Glomerular visceral epithelial cell (primary cell): ENCODE data around the gene BNC1.
A peak's percentile ranks its signal among the peaks of the same experiment; 100 is the strongest.

Experiments used
- DNase-seq: peaks from one replicate; pipeline ENCODE4 v3.0.0-alpha.2; 2016; ENCODE audit errors: extremely low spot score

Gene BNC1, protein sequence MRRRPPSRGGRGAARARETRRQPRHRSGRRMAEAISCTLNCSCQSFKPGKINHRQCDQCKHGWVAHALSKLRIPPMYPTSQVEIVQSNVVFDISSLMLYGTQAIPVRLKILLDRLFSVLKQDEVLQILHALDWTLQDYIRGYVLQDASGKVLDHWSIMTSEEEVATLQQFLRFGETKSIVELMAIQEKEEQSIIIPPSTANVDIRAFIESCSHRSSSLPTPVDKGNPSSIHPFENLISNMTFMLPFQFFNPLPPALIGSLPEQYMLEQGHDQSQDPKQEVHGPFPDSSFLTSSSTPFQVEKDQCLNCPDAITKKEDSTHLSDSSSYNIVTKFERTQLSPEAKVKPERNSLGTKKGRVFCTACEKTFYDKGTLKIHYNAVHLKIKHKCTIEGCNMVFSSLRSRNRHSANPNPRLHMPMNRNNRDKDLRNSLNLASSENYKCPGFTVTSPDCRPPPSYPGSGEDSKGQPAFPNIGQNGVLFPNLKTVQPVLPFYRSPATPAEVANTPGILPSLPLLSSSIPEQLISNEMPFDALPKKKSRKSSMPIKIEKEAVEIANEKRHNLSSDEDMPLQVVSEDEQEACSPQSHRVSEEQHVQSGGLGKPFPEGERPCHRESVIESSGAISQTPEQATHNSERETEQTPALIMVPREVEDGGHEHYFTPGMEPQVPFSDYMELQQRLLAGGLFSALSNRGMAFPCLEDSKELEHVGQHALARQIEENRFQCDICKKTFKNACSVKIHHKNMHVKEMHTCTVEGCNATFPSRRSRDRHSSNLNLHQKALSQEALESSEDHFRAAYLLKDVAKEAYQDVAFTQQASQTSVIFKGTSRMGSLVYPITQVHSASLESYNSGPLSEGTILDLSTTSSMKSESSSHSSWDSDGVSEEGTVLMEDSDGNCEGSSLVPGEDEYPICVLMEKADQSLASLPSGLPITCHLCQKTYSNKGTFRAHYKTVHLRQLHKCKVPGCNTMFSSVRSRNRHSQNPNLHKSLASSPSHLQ

DNA sequence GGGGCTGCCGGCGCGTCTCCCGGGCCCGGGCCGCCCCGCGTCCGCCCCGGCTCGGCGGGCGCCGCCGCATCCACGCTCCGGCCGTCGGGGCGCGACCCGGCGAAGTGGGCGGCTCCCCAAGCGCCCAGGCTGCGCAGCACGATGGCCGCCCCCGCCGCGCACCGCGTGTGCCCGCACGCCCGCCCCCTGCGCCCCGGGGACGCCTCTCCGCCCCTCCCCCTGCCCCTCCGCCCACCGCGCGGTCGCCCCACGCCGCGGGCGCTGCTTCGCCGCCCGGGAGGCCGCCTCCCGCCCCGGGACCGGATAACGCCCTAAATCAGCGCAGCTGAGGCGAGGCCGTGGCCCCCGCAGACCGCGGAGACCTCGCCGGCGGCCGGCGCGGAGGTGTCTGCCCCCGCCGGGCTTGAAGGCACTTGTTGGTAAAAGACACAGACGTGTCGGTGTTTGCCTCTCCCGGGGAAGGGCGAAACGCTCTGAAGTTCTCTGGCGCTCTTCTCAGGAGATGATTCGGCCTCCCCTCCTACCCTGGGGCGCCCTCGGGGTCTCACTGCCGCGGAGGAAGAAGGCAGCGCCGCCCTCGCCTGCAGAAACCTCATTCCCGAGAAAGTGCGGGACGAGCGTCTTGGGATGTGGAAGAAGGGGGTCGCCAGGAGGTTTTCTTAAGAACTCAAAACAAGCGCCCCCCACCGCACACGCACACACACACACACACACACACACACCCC, at the start of gene BNC1:
BNC1 (minus strand) TSS at position 106 of the 725 bp plus-strand sequence; CDS start at position 70, 36 bp downstream.
- peak; percentile 62 for DNase-seq

DNA sequence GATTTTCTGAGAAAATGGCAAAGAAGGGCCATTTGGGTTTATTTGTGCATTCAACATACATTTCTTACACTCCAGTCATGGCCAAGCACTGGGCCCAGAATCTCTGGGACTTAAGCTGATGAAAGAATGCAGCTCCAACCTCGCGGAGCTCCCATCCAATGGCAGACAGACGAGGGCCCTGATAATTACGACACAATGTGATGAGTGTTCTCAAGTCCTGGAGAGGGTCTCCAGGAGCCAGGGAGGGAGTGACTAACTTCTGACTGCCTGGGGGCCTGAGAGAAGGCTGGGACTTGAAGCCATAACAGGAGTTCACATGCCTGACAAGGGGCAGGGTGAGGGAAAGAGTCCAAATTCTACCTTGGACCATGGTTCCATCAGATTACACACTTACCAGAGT, 42.6 kb upstream of the BNC1 start:
- no peak for DNase-seq

DNA sequence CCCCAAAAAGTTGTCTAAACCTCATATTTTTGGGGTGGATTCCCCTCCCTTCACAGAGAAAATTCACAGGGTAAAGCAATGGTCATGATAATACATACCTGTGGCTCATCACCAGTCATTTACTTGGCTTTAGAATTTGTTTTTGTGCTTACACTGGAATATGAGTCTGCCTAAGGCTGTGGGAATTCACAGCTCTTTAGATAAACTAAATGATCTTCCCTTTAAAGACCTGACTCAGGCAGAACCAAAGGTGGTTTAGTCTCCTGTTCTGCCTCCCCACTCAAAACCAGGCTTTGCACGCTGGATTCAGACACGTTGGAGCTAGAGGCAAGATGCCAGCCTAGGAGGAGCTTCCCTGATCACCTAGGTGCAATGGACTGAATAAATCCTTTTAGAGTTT, 40.3 kb upstream of the BNC1 start:
- no peak for DNase-seq

DNA sequence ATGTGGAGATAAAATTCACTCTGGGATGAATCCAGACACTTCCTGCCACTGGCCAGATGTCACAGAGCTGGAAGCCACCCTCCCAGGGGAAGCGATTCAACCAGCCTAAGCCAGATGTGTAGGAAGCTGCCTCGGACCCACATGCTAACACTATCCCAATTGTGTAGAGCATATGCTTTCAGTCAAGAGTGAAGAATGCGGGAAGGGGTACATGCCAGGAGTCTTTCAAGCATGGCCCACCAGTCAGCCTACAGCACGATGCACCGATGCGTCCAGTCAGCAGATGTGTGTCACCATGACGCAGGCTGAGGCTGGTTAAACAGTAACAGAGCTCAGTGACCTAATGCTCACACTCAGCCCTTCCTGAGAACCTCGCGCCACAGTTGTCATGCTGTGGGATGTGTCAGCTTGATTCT, 38.8 kb upstream of the BNC1 start:
- DNase-seq = peak; percentile 99

DNA sequence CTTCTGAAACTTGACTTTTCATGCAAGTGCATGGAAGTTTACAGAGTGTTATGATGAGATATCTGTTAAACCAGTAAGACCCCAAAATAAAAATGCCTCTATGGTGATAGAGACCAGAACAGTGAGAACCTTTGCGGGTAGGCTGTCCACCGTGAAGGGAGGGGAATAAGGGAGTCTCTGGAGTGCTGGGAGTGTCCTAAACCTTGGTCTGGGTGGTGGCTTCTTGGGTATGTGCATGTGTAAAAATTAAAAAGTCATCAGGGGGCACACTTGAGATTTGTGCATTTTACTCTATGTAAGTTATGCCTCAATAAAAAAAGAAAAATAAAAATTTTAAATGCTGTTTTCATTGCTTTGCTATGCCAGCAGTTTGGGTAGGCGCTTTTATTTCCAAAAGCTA, 38.2 kb upstream of the BNC1 start:
- DNase-seq = no peak

DNA sequence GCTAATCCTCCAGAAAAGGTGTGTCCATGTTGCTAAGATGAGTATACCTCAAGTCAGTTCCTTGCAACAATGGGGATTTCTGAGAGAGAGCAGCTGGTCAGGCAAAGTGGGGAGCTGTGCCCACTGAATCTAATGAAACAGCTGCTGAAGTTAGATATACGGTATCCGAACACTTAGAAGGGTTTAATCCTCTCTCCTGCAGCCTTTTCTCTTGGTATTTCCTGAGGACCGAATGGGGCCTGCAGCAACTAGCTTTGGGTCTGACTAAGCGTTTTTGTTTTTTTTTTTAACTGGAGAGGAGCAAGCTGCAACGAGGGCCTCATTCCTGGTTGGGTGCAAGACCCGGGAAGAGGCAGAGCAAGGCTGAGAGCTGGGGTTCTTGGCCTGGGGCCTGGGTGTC, 37.6 kb upstream of the BNC1 start:
- DNase-seq = no peak

DNA sequence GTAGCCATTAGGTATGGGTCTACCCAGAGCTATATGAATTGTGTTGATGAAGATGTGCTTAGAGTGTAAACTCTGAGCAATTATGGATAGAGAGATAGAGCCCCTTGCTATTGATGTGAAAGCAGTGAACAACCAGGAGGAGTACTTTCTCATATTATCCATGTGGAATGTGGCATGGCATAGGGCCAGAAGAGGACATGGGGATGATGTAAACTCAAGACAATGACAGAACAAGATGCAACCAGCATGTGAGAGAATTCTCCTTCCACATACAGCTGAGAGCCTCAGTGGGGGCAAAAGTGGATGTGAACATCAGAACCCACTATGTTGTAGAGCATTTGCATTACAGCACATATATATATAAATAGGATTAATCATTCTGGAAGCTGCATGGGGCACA, 36.4 kb upstream of the BNC1 start:
- DNase-seq = peak; percentile 79

DNA sequence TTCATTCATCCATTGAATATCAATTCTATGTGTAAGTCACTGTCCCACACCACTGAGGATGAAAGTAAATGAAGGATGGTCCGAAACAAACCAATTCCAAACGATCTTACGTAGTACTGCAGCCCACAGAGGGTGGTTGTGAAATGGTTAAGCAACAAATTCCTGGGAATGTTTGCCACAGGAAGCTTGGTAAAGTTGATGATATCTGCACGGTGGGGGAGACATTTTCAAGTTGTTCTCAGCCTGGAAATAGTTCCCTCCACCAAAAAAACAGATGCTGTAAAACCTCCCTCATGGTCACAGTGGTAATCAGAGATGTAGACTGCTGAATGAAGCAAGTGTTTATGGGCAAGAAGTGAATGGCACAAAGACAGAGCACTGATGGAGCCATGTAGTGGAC, 35.9 kb upstream of the BNC1 start:
- peak; percentile 66 for DNase-seq

DNA sequence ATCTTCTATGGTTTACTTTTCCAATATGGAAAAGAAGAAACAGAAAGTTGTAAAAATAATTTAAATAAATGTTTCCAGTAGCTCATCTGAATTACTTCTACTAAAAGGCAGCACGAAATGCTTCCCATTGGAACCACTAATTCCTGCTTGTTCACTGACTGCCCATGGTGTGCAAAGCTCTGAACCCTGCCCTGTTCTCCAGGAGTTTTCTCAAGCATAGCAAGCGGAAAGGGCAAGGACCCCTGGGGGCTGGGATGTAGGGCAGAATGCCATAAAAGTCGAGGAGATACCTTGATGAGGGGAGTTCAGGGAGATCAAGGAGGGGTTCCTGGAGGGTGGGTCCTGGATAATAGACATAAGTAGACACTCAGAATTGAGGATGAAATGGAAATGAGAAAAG, 35.3 kb upstream of the BNC1 start:
- DNase-seq = no peak

DNA sequence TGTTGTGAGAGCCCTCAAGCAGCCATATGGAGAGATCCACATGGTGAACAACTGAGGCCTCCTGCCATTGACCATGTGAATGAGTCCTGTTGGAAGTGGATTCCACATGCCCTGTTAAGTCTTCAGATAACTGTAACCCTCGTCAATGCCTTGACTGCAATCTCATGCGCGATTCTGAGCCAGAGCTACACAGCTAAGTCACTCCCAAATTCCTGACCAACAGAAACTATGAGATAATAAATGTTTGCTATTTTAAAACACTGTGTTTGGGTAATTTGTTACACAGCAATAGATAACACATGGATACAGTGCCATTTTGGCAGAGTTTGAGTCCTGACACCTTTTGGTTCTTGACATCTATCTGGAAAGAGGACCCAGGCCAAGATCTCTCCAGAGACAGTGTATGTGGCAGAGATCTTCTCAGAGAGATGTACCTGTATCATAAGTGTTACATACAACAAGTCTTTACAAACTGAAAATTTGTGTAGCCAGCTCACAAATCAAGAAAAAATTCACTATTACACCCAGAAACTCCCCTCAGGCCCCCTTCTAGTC, 34.5 kb upstream of the BNC1 start:
- no peak for DNase-seq

DNA sequence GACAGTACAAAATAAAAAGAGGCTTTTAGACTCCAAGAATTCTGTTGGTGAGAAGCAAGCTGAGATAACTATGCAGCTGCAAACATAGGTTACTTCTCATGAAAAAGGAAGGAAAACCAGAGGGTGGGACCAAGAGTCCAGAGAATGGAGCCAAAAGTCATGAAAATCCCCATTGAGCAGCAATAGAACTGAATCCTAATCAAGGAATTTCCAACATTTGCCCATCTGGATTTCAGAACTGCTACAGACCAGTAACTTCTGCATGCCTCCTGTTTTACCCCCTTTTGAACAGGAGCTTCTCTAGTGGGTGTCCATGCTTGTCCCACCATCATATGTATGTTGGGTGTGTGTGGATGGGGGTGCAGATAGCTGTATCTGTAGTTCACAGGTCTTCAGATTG, 33.6 kb upstream of the BNC1 start:
- no peak for DNase-seq

DNA sequence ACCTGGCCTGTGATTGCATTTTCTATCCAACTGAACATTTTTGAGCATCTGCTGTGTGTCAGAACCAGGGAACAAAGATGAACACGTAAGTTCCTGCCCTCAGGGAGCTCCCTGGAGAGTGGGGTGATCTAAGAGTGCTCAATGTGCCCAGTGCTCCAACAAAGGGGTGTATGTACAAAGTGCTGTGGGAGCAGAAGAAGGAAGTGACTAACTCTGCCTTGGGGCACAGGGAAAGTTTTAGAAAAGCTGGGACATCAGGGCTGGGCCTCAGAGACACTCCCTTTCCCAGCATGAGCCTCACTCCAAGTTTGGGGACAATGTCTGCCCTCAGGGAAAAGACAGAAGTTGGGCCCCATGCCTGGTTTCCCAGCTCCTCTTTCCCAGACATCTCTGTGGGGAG, 27.6 kb upstream of the BNC1 start:
- no peak for DNase-seq

DNA sequence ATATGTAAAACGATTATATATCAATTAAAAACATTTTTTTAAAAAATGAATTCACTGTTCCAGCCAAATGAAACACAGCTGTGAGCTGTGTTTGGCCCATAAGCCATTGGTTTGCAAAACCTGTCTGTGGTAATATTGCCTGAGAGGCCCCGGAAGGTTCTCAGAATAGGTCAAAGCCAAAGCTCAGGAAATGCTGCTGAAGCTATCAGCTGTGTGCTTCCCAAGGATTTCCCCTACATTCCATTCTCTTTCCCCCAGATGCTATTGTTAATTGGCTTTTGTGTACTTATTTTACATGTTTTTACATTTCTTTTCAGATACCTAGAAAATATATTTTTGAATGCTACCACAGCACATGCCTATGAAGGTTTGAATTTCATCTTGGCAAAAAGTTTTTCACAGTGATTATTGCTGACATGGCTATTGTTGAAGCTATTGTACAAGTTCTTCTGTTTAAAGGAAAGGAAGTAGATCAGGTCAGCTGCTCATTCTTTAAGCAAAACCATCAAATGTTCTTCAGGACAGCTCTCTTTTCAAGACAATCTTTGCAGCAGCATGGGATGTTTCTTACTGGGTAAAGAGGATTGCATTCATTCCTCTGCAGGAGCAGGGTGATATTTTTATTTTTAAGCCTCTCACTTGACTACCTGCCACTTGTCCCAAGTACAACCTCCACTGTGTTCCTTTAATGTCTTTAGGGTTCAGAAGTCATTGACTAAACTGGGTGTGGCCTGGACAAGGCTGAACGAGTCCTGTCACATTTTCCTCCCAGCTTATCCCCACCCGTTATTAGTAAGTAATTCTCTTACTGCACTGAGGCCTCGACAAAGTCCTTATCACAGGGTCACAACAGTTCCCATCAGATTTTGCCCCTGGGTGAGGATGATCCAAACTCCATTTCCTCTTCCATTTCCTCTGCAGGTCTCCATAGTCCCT, 26.3 kb upstream of the BNC1 start:
- no peak for DNase-seq

DNA sequence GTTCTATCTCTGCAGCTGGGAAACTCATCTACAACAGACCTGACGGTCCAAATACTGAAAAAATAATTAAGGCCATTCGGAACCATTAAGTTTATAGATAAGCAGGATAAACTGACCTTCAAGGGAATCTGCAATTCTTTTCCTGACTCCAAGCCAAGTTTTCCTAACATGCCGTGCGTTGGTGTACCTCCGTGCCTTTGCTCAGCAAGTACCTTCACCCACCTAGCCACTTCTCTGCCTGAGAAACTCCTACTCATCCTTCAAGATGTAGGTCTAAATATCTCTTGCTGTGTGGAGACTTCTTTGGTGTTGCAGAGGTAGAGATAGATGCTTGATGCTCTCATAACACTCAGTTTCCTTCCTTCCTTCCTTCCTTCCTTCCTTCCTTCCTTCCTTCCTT, 24.2 kb upstream of the BNC1 start:
- no peak for DNase-seq

DNA sequence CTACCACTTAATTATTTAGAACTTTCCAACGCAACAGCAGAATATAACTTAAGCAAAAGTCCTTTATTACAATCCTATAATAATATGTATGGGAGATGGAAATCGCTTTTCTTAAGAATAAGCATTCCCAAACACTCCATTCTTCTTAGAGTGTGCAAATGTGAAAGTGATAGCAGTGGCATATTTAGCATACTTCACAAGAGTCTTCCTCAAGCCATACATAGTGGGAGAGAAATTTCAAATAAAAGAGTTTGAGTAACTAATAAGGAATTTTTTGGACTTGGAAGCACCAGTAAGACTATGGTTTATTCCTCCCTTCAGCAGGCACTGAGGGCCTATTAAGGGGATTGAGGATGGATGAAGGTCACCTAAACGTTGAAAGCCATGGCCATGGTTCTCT, 22.1 kb upstream of the BNC1 start:
- DNase-seq = no peak

DNA sequence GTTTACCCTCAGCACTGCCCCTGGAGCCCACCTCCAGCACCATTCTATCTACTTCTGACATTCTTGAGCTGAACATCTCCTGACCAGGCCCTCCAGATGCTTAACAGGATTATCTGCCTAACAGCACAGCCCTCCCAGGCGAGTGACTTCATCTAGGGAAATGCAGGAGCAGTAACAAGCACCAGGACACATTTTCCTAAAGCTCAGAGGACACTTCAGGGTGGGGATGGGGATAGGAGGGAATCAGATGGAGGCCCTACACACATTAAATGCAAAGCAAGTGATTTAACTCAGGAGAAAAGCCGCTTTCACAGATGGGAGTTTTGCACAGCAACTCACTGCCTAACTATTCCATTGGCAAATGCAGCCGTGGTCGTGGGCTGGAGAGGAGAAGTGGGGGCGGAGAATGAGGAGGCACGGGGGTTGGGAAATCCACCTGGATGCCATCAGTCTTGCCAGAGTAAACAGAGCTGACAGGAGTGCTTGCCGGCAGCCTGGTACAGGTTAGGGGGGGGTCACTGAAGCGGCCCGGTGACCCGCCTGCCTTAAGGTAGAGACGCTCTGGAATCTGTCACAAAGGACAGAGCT, 21.3 kb upstream of the BNC1 start:
- peak; percentile 44 for DNase-seq

DNA sequence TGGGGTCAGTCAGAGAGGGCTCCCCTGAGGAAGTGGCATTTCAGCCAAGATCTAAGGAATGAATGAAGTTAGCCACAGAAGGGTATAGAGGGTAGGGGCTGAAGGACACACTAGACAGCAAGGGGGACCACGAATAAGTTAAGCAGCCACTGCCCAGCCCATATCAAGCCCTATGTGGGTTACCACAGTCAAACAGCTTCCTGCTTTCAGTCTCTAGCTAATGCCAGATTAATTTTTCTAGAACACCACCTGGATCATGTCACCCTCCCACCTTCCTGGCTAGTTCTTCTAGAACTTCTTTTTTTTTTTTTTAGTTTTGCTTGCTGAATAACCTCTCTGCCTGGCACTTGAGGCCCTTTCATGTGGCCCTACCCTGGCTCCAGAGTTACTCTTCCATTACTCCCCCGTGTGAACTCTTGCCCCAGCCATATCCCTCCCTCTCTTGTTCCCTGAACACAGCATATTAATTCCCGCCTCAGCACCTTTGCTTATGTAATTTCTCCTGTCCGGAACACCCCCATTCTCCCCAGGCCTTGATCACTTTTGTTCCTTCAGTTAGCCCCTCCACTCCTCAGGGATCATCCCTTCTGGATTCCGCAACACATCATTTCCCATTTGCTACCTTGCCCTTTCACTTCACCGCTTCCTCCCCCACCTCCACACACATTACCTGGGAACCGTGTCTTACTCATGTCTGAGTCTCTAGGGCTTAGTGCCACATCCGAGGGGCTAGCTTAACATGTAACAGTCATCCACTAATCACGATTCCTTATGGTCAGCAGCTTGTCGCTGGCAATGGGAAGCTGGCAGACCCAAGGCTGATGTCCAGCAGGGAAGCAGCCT, 20.6 kb upstream of the BNC1 start:
- no peak for DNase-seq

DNA sequence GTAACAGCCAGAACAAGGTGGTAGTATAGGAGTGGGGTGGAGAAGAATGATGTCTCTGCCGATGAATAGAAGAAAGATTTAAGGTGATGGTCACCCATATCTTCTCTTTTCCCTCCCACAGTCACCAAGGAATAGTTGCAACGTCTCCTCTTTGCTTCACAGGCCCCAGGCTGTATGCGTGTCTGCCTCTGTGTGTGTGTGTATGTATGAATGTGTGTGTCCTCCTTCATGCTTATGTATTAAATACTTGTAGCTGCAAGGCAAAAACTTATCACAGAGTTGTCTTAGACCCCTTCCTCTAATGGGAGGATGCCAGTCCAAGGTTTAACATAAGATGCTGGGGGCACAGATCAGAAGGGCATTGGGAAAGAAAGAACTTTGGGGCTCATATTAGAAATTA, 19.1 kb upstream of the BNC1 start:
- no peak for DNase-seq

DNA sequence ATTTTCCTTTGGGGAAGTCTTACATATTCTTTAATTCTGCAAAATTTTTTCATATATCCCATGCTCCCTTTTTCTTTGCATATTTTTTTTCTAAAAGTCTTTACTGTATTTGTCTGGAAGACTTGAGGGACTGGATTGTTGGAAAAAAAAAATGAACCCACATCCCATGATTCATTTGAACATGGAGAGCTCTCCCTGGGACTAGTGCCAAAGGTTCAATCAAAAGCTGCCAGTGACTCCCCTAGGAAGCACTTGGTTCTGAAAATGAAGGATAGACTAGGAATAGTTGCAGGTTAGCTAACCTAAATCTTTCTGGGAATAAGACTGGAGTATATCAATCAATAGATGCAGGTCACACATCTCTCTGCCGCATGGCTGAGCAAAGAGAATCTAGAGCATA, 16.4 kb upstream of the BNC1 start:
- no peak for DNase-seq
